ENCODE results near the gene WWC2. TPM values are rescaled to one million over a fixed set of nuclear protein-coding genes. Genes with fewer than 3 reads are reported as not detected.
A peak's percentile ranks its signal among the peaks of the same experiment; 100 is the strongest.

The WWC2 gene
- total RNA-seq, 1 experiment from 2014 or later: 4.1 TPM

DNA sequence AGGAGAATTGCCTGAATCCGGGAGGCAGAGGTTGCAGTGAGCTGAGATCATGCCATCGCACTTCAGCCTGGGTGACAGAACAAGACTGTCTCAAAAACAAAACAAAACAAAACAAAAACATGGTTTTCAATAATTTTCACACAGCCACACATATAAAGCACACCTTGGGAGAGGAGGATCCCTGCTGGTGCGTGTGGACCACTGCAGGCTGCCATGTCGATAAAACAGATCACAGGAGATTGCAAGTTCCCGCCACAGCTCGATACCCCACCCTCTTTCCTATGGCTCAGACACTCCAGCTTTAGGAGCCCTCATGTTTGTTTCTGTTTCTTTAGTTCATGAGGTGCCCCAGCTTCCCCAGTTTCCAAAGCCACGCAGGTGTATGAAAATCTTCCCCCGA lies 254.5 kb downstream of the WWC2 start:
- no peak for DNase-seq (ENCODE audit: low read depth)

DNA sequence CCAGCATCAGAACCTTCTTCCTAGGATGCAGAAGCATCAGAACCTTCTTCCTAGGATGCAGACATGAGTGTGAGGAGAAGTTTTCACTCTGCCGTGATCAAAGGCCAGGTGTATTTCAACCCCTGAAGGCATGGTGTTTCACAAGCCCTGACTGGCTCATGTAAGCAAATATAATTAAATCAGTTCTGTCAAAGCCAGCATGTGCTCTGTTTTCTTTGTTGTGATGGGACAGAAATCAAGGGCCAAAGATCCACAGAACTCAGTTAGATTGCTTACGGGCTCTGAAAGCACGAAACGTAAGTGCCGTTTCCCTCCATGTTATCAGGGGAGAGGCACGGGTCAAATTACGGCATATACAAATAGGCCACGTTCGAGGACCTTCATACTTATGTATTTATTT lies 255.2 kb downstream of the WWC2 start:
- no peak for DNase-seq (ENCODE audit: low read depth)

DNA sequence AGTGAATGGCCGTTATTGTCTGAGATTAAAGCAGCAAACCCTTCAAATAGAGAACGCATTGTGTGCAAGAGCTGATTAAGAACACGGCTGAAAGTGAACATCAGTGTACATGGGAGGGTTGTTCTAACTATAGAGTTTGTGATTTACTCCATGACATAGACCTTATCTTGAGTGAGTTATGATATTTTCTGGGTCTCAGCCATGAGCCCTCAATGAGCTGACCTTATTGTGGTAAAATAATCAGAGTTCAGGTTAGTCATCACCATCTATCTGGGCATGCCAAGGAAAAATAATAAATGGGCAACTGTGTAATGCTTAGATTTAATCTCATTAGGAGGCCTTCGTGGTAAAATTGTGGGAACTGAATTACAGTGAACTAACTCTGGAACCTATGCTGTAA lies 256.3 kb downstream of the WWC2 start:
- DNase-seq (ENCODE audit: low read depth): peak; percentile 61

DNA sequence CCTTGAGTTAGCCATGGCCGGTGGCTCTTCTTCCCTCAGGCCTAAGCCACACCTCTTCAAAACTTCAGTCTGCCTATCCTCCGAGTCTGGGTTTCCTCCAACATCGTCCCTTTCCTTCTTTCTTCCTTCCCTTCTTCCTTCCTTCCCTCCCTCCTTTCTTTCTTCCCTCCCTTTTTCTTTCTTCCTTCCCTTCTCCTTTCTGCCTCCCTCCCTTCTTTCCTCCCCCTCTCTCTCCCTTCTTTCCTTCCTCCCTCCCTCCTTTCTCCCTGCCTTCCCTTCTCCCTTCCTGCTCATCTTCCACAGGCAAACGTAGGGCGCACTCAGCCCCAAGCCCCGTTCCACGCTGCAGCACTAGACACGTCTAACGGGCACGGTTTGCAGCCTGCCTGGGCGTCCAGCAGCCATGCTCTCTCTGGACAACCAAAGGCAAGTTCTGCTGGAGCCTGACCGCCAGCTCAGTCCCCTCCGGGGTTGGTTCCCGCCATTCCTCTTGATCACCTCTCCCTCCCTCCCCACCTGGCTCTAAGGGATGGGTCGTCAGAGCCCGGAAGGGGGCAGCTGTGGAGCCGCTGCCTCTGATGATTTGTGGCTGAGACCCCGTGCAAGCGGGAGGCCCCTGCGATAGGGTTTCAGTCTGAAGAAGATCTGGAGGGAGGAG lies 257.2 kb downstream of the WWC2 start:
- DNase-seq (ENCODE audit: low read depth): no peak

DNA sequence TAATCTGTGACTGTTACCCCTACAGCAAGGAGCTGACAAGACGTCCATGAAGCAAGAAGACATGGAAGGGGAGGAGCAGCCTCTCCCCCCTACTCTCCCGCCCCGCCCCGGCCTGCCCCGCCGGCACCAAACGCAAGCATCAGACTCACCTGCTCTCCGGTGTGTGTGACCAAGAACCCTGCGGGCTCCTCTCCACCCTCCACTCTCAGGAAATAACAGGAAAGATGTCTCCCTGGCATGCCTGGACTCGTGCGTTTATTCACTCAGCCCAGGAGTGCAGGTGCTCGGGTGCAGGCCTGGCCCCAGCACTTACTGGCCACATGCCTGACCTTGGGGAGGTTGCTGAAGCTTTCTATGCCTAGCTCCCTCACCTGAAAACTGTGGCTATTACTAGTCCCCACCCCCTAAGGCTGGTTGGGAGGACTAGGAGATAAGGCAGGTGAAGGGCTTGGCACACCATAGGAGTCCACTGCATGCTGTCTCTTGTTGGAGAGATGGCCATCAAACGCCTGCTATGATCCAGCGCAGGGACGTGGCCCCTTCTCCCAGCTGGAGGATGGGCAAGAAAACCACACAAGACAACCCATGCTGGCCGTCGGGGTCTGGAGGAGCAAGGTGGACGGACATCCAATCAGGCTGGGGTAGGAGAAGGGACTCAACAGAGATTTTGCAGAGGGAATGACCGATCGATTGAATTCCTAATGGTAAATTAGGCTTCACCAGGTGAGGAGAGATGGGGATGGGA lies 258.0 kb downstream of the WWC2 start:
- no peak for DNase-seq (ENCODE audit: low read depth)

DNA sequence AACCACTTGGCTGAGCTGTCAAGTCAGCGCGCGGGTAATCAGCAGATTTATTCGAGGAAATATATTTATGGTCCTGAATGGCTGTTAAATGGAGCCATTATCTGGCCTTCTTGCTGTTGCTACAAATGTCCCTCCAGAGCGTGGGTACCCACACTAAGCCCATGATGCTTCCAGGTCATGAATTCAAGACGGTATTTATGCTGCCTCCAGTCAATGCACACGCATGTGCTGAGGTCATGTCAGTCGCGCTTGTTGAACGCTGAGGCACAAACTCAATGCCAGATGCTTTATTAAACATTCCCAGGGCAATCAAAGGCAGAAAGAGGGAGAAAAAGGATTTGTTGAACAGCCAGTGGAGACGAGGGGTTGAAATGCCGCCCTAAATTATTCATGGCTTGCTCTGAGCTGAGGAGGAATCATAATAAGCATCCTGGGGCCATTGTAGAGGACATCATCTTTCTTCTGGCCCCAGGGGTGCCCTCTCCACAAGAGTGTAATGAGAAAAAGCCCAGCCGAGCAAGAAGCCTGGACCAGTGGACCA lies 259.2 kb downstream of the WWC2 start:
- DNase-seq (ENCODE audit: low read depth): no peak

DNA sequence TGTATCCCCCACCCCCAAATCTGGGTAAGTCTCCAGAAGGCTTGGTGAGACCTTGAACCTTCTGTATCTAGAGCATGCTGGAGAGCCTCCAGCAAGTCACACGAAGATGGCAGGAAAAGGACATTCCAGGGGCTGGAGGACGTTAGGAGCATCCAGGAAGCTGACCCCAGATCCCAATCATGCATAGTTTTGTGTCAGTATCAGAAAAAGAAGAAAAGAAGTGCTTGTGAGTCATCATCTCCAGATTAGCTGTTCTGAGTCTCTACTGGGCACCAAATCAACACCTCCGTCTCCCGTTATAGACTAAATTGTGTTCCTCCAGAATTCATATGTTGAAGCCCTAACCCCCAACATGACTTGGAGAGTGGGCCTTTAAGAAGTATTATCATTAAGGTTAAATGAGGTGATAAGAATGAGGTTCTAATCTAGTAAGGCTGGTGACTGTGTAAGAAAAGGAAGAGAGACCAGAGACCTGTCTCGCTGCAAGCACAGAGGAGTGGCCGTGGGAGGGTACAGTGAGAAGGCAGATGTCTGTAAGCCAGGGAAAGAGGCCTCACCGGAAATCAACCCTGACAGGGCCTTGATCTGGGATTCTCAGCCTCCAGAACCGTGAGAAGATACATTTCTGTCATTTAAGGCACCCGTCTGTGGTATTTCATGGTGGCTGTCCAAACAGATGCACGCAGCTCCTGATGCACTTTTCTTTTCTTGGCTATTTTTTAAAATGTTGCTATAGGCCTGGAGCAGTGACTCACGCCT lies 261.3 kb downstream of the WWC2 start:
- no peak for DNase-seq (ENCODE audit: low read depth)

DNA sequence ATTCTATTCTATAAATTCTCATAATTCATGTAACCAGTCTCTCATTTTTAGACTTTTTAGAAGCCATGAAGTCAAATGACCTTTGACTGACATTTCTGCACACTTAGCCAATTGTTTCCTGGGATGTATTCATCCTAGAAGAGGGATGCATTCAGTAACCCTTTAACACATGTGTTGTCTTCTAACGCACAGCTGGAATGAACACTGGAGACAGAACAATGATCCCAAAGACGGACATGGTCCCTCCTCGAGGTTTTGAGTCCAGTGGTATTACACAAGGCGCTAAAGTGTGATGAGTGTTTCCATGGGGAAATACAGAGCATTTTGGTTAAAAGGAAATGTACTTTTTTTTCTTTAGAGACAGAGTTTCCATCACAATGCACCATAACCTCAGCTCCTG lies 263.0 kb downstream of the WWC2 start:
- no peak for DNase-seq (ENCODE audit: low read depth)

DNA sequence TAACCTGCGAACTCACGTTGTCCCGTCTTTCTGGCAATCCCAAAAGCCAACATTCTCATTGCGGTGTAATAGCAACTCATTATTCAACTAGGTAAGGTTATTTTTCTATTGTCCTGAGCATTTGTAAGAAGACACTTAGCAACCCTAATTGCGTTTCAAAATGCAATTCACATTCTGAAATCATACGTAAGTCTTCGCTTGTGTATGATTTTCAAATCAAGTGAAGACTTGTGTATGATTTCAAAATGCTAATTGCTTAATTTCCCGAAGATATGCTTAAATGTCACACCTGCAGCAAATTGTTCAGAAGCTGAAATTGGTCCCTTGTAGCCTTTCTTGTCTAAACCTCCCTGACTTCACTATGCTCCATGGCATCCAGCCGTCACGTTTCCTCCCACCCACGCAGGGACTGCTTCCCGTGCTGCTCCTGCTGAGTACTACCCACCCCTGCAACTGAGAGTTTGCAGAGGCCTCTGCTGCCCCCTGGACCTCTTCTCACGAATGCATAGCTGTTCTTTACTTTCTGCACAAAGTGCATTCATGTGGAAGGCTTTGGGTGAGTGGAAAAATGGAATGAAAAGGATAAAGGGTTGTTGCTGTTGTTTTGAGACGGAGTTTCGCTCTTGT lies 264.0 kb downstream of the WWC2 start:
- peak; percentile 11 for DNase-seq (ENCODE audit: low read depth)

DNA sequence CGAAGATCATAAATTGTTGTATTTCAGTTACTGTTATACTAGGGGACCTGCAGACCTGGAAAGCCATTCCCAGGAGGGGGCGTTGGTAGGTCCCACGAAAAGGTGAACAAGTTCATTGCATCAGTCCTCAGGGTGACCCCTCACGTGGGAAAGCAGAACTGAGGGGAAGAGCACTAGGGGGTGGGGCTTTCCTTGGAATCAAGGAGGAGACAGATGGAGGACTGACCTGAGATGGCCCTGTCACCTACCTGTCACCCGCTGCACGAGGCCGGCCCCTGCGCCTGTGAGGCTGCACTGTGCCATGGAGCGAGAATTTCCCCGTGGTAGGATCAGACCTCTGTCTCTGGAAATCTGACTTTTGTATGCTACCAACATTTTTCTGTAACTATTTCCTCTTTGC lies 265.0 kb downstream of the WWC2 start:
- DNase-seq (ENCODE audit: low read depth): no peak

DNA sequence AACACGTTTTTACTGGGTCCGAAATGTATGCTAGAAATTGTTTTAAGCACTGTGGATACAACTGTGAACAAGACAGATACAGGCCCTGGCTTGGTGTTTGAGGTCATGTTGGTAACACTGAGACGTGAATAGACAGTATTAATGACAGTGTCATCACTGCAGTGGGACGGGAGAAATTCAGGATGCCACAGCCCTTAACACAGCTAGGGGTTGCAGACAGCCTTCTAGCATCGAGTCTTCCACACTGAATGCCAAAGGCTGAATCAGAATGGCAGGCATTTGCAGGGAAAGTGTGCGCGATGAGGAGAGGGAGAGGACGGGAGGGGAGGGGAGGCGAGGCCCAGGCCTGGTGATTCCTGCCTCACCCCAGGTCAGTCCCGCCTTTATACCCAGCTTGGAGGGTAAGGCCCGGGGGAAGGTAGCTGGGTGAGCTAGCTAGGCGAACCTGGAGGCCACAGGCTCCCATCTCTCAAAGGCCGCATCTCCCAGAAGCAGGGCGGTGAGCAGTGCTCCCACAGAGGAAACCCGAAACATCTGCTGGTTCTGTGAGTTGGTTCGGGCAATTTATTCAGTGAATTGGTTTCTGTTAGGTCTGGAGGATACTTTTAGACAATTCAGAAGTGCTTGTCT lies 267.3 kb downstream of the WWC2 start:
- no peak for DNase-seq (ENCODE audit: low read depth)

DNA sequence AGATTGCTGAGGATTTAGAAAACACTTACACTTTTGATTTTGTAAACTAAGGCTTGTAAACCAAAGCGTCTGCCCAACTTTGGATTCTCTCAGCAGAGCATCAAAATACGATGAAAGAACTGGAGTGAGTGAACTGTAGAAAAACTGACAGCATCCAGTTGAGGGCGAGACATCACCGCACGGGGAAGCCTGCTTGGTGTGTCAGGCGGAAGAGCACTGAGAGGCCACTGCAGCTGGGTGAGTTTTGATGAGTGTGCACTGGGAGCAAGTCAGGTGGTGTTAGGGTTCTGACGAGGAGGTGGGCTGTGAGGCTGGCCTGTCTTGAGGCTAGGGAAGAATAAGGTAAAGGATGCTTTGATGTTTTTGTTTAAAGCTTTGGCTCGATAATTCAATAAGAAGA lies 270.0 kb downstream of the WWC2 start:
- DNase-seq (ENCODE audit: low read depth): no peak

Other genes starting within 250 kb of the WWC2 start
- 38.3 and 51.5 TPM in 2 replicates for gene DCTD, start 181.9 kb upstream of the WWC2 start, total RNA-seq (2014; rRNA removed; shearing (Covaris generic))
- not detected in 2 replicates for gene CLDN22, start 221.0 kb downstream of the WWC2 start, total RNA-seq (2014; rRNA removed; shearing (Covaris generic))
- gene CLDN24, start 223.2 kb downstream of the WWC2 start, total RNA-seq (2014; rRNA removed; shearing (Covaris generic)): not detected in 2 replicates

Measured in Daoy (cell line).